CD4-positive, alpha-beta T cell (primary cell): ENCODE data around the gene PFN4. TPM values are rescaled to one million over a fixed set of nuclear protein-coding genes. Genes with fewer than 3 reads are reported as not detected.

Experiments
- ATAC-seq: fragments of 200-7000 bp; cut with Tn5 transposase; one replicate; pipeline ENCODE4 v1.10.0; 2022; ENCODE audit warnings: mild to moderate bottlenecking; ENCODE audit not compliant: poor library complexity
- CTCF ChIA-PET: fragments of 350-600 bp; sonication (Branson Sonifier 250); formaldehyde crosslinking; loops from one replicate; lab custom pipeline; 2021; ENCODE audit warnings: antibody characterized with exemption, inconsistent platforms; lab: Charles Lee
- POLR2A ChIA-PET: fragments of 350-600 bp; sonication (Branson Sonifier 250); formaldehyde crosslinking; loops from one replicate; lab custom pipeline; 2021; ENCODE audit warnings: antibody characterized with exemption, inconsistent platforms; lab: Charles Lee
- DNase-seq, 14 experiments: peaks; one replicate each; pipeline ENCODE4 v3.0.0-alpha.2; 2013 to 2020; ENCODE audit warnings: mixed read lengths in 2 of 14
- H3K27ac ChIP-seq, 2 donors: one replicate each; pipeline versions ENCODE4 v1.5.1 to v1.7.0; 2013; ENCODE audit warnings: low read length in 2 of 2, low read depth in 1 of 2, mild to moderate bottlenecking in 1 of 2
- H3K27me3 ChIP-seq, 2 experiments: 1 replicate in 1 of 2; 2 replicates in 1 of 2; pipeline versions ENCODE4 v1.6.1 to v1.7.0; 2013; ENCODE audit warnings: low read length in 2 of 2, control low read depth in 1 of 2, mild to moderate bottlenecking in 1 of 2, moderate library complexity in 1 of 2; ENCODE audit not compliant: insufficient read depth in 2 of 2, control insufficient read depth in 1 of 2
- H3K36me3 ChIP-seq: one replicate; pipeline ENCODE4 v1.6.1; 2013; ENCODE audit warnings: low read length, control low read depth; ENCODE audit not compliant: insufficient read depth
- H3K4me1 ChIP-seq: one replicate; pipeline ENCODE4 v1.6.1; 2013; ENCODE audit warnings: low read length, control low read depth; ENCODE audit not compliant: insufficient read depth
- H3K4me3 ChIP-seq: one replicate; pipeline ENCODE4 v1.5.1; 2013; ENCODE audit warnings: mild to moderate bottlenecking, low read length, moderate library complexity
- H3K9me3 ChIP-seq, 2 experiments: 1 replicate in 1 of 2; 2 replicates in 1 of 2; pipeline versions ENCODE4 v1.6.1 to v1.7.0; 2013; ENCODE audit warnings: low read length in 2 of 2, mild to moderate bottlenecking in 2 of 2, control low read depth in 1 of 2, moderate library complexity in 1 of 2; ENCODE audit not compliant: control insufficient read depth in 1 of 2, insufficient read depth in 1 of 2
- H3K27ac Mint-ChIP-seq: one replicate; pipeline ENCODE4 v1.8.0; 2020; ENCODE audit warnings: mixed read lengths
- H3K27me3 Mint-ChIP-seq: one replicate; pipeline ENCODE4 v1.8.0; 2021; ENCODE audit warnings: mixed read lengths
- H3K36me3 Mint-ChIP-seq: one replicate; pipeline ENCODE4 v1.8.0; 2021; ENCODE audit warnings: low read depth, mixed read lengths
- H3K4me1 Mint-ChIP-seq: one replicate; pipeline ENCODE4 v1.8.0; 2021; ENCODE audit warnings: low read depth, mixed read lengths
- H3K4me3 Mint-ChIP-seq: one replicate; pipeline ENCODE4 v1.8.0; 2020; ENCODE audit warnings: mild to moderate bottlenecking, mixed read lengths
- H3K9me3 Mint-ChIP-seq: one replicate; pipeline ENCODE4 v1.8.0; 2020; ENCODE audit warnings: mixed read lengths
- intact Hi-C, 2 experiments: fragments of 100-400 bp; cut with DNase I in 1 of 2; cut with micrococcal nuclease in 1 of 2; formaldehyde crosslinking; loops; one replicate each; pipeline versions ENCODE4 v1.15.1 to v1.9.0; 2023 to 2025; cut with DNase I, micrococcal nuclease
- total RNA-seq, 174 experiments: library from RNA in 2 of 174; stranded (reverse) in 2 of 174; gene quantifications; one replicate each; pipeline ENCODE4 v1.2.3 and lab custom pipeline; 2021 to 2026
- TF ChIP-seq, protein P1 (sequence below): fragments of 200-600 bp; IDR thresholded peaks from one replicate; pipeline ENCODE4 v1.8.0; 2022; ENCODE audit warnings: antibody characterized with exemption, mild to moderate bottlenecking

Gene PFN4
- total RNA-seq, 2 experiments from 2014 or later, result not detected

- POLR2A ChIA-PET, result interaction anchor here (0.6 to 2.8 kb wide), 19 partner anchors 8 to 1802 kb away, joined by 3 to 132 read pairs (median 4); partner anchors contain the start of genes ASXL2, ATAD2B, CENPO and FKBP1B
- peak within 1 kb of the TSS; percentile 97 for H3K4me3 Mint-ChIP-seq
- ATAC-seq, result peak; percentile 81
Observed at GRCh38 chr2:24075915-24076848, 47.0 kb downstream of the PFN4 start, which contains the start of gene SF3B6. SF3B6 (minus strand) TSS chr2:24076326; CDS start chr2:24076229, 97 bp downstream.

GRCh38 chr2:24075259-24075658 lies 47.9 kb downstream of the PFN4 start:
- no peak for ATAC-seq

More at GRCh38 chr2:24075915-24076848, 47.0 kb downstream of the PFN4 start, which contains the start of gene SF3B6:
- Histone ChIP-seq H3K27ac (peak within 1 kb of the TSS; percentile 86 to 95), H3K27me3 (no peaks in the 10 kb centered on the region), H3K9me3 (no peaks in the 10 kb centered on the region), H3K36me3 (peaks cover 31% of the 10 kb centered on the region), H3K4me3 (peak within 1 kb of the TSS; percentile 93), H3K4me1 (peaks cover 27% of the 10 kb centered on the region)
- intact Hi-C loops, result loop anchor here (1.0 to 10.0 kb wide), 8 partner anchors 29 to 1959 kb away; partner anchors contain the start of genes ATAD2B (in 2 of the 2), CENPO (in 1 of the 2), ITSN2 (in 1 of the 2) and NCOA1 (in 1 of the 2)
- H3K27me3 Mint-ChIP-seq, result no peaks in the 10 kb centered on the region
- peak within 1 kb of the TSS; percentile 98 for H3K27ac Mint-ChIP-seq
- H3K4me1 Mint-ChIP-seq, result peaks cover 41% of the 10 kb centered on the region
- TF ChIP-seq, protein P1, sequence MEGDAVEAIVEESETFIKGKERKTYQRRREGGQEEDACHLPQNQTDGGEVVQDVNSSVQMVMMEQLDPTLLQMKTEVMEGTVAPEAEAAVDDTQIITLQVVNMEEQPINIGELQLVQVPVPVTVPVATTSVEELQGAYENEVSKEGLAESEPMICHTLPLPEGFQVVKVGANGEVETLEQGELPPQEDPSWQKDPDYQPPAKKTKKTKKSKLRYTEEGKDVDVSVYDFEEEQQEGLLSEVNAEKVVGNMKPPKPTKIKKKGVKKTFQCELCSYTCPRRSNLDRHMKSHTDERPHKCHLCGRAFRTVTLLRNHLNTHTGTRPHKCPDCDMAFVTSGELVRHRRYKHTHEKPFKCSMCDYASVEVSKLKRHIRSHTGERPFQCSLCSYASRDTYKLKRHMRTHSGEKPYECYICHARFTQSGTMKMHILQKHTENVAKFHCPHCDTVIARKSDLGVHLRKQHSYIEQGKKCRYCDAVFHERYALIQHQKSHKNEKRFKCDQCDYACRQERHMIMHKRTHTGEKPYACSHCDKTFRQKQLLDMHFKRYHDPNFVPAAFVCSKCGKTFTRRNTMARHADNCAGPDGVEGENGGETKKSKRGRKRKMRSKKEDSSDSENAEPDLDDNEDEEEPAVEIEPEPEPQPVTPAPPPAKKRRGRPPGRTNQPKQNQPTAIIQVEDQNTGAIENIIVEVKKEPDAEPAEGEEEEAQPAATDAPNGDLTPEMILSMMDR, result no peak
- DNase-seq, result peak; percentile 98 to 100 (median 100)
- no peaks in the 10 kb centered on the region for H3K9me3 Mint-ChIP-seq
- H3K36me3 Mint-ChIP-seq, result peaks cover 46% of the 10 kb centered on the region
- CTCF ChIA-PET, result interaction anchor here (0.9 to 2.2 kb wide), 7 partner anchors 9 to 252 kb away, joined by 3 to 23 read pairs (median 3); partner anchors contain the start of genes ATAD2B, TP53I3 and WDCP

More at GRCh38 chr2:24075259-24075658, 47.9 kb downstream of the PFN4 start:
- POLR2A ChIA-PET, result interaction anchor here (0.6 to 2.8 kb wide), 2 partner anchors 28 to 149 kb away, joined by 3 to 132 read pairs; partner anchors contain the start of genes ATAD2B and WDCP
- H3K36me3 ChIP-seq, result peaks cover 26% of the 10 kb centered on the region
- H3K27ac ChIP-seq, result peak overlapping the region; percentile 86 to 95
- TF ChIP-seq, protein P1, result no peak
- intact Hi-C loops, result loop anchor here in 1 of 2 experiments (5.0 to 10.0 kb wide), 4 partner anchors 287 to 1960 kb away; partner anchors contain the start of genes CENPO, ITSN2, NCOA1 and PTRHD1
- peak overlapping the region; percentile 93 for H3K4me3 ChIP-seq
- H3K4me3 Mint-ChIP-seq, result peak overlapping the region; percentile 97
- H3K4me1 ChIP-seq, result peaks cover 27% of the 10 kb centered on the region
- H3K4me1 Mint-ChIP-seq, result peaks cover 41% of the 10 kb centered on the region
- no peaks in the 10 kb centered on the region for H3K27me3 ChIP-seq
- H3K9me3 Mint-ChIP-seq, result no peaks in the 10 kb centered on the region
- H3K27ac Mint-ChIP-seq, result peak overlapping the region; percentile 98
- DNase-seq, result peak in 1 of 14 experiments; percentile 12
- H3K27me3 Mint-ChIP-seq, result no peaks in the 10 kb centered on the region
- CTCF ChIA-PET, result interaction anchor here (1.3 to 2.2 kb wide), 2 partner anchors 9 to 29 kb away, joined by 3 to 10 read pairs; partner anchors contain the start of gene TP53I3
- no peaks in the 10 kb centered on the region for H3K9me3 ChIP-seq
- peaks cover 50% of the 10 kb centered on the region for H3K36me3 Mint-ChIP-seq
